Measurements from ENCODE around the gene CFLAR.
"Not testable (repeated sequence)": the region's sequence is repeated elsewhere in the genome, so short reads cannot be mapped to it uniquely, and the experiment has no call there.

CFLAR gene

DNA sequence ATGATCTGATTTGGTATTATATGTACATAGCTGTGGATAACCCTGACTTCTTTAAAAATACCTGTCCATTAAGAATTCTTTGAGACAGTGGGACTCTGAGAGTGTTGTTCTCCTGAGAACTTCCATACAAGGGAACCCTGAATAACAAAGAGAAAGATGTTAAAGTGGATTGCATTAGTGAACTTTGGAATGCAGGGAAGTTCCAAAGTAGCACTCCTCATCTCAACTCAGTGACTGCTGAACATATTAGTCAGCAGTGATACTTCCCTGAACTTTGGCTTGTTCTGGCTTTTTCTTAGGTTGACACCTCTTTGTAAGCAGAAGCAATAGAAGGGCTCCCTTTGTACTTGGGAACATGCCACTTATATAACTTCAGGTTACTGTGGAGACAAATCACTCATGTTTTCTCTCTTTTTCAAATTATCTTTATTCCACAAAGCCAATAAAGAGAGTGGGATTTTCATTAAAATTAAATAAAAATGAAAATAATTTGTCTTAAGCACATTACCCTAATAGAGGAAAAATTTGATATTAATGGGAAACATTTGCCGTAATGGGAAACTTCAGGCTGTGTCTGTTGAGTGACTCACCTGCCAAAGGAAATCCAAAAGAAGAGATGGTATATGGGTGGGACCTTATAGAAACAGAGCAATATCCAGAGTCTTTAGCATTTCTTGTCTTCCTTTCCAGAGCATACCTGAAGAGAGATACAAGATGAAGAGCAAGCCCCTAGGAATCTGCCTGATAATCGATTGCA is 33.3 kb downstream of the CFLAR start:
- no peak for DNase-seq

DNA sequence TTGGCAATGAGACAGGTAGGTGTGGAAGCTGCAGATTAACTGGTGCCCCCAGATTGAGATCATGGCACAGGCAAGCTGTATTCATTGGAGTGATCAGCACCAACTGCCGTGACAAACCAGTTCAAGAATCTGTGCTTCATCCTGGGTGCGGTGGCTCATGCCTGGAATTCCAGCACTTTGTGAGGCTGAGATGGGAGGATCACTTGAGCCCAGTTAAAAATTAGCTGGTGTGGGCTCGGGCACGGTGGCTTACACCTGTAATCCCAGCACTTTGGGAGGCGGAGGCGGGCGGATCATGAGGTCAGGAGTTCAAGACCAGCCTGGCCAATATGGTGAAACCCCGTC is 33.8 kb downstream of the CFLAR start:
- DNase-seq, result not testable (repeated sequence)

DNA sequence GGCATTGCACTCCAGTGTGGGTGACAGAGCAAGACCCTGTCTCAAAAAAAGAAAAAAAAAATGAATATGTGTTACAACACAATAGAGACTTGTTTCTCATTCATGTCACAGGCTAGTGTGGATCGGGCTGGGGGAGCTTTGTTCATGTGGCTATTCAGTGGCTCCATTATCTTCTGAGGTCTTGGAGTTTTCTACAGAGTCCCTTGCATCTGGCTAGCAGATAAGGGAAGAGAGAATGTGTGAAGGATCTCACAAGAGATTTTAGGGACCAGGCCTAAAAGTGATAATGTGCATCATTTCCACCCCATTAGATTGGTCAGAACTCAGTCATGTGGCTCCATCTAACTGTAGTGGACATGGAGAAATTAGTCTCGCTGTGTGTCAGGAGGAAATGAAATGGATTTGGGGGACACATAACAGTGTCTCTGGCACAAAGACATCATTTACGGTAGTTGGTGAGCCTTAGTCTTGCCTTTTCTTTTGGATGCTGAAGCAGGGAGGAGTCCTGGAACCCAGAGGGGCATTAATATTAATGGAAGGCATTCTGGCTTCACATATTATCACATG is 34.6 kb downstream of the CFLAR start:
- DNase-seq, result no peak

DNA sequence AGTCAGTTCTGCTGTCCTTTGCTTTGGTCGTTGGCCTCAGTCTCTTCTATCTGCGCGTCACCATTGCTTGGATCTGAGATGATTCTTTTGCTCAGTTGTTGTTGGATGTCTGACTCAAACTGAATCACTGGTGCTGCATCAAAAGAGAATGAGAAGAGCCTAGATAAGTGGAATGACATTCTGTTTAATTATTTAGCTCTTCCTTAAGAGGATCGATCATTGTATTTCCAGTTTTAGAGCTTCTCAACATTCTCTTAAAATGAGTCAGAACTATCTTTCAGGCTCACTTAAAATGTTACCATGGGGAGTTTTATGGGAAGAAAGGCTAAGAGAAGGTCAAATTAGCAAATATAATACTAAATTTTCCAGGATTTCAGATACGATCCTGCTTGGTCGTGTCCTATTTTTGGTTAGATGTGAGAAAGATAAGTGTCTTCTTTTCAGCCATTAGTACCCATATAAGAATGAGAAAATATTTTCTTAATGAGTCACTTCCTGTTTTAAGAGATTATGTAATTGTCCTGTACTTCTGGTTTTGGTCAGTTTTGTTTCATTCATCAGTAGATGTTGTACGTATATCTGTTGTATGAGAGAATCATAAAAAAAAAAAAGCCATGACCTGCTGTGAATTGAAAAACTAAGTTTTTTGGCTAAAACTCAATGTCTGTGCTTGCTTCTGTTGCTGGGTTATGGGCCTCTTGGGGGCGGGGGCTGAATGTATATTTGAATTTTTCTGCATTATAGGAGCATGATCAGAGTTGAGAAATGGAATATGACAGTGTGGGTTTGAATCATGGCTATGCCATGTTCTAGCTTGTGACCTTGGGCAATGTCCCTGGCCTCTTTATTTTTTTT is 35.4 kb downstream of the CFLAR start:
- no peak for DNase-seq

DNA sequence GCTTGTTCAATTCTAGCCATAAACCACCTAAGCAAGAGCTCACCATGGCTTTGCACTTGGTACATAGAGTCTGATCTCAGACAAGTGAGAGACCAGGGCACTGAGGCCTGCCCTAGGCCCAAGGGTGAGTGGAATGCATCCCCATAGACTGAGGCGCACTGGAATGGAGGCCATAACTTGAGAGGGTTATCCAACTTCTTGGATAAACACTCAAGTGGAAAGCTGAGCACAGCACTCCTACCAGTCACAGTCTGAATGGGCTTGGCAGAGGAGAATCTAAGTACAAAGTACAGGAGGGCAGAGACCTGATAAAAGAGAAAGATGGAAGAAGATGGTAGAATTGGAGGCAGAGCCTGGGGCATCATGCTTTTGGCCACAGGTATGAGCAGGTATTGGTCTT is 36.6 kb downstream of the CFLAR start:
- no peak for DNase-seq

DNA sequence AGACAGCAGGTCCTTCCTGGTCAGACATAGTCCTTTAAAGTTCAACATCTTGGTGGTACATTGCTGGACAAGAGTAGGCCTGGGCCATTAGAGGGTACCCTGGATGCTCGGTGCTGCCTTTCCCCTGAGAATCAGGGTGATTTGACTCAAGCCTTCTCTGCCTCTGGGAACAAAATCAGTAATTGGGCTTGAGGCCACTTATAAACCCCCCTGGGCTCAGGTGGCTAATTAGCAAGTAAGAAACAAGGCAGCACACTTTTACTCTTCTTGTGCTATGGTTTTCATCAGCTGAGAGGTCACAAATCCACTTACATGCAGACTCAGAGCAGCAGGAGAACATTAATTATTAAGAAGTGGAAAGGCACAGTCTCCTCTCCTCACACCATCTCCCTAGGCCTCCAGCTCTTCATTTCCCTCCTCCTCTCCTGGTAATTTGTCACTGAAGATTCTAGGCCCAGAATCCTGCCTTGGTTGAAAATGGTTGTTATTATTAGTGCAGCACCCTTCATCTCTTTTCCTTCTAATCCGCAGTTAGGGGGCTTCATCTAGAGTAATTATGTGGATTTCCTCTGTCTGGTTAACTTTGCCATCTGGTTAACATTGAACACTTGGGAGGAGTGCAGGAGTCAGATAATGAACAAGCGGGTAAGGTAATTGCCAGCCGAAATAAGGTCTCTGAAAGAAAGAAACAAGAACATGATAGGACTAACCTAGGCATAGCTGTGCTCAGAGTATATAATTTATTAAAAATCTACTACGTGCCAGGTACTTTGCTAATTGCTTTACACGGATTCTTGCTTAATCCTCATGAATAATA is 37.2 kb downstream of the CFLAR start:
- no peak for DNase-seq

DNA sequence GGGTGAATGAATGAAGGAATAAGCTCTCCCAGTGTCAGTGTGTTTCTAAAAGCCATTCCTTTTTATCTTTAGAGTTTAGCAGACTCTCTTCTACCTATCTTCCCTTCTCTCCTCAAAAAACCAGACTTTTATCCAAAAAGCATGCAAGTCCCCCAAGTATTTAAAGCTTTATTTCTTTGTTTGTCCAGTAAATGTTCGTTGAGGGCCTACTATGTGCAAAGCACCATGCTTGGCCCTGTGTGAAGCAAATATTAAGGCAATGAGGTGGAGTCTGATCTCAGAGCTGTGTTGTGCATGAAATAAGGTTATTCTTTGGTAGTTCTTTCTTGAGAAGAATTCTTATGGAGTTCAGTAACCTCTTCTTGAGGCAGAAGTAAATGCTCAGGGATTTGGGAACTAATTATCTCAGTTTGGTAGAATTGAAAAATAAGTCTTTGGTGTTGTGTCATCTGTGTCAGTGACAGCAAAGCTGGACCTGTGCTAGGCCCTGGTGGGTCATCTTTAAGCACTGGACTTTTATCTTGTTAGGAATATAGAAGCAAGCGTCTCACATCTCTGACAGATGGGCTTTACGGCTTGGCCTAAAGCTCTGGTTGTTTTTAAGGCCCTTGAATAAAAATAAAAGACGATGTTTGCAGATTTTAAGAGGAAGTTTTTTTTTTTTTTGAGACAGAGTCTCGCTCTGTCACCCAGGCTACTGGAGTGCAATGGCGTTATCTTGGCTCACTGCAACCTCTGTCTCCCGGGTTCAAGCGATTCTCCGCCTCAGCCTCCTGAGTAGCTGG is 38.8 kb downstream of the CFLAR start:
- no peak for DNase-seq

DNA sequence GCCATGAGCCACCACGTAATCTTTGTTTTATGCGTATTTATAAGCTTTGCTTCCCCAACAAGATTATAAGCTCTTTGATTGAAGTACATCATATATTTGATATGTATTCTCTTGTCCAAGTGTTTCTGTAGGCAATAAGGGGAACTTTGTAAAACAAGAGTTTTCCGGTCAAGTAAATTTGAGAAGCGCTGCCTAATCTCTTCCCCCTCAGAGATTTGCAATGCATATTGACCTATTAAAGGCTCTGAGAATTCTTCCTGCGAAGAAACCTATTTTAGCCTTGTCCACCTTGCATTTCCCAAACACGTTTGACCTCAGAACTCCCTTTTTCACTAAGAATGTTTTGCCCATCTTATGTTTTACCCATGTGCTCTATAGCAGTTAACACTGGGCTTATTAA is 40.1 kb downstream of the CFLAR start:
- no peak for DNase-seq

DNA sequence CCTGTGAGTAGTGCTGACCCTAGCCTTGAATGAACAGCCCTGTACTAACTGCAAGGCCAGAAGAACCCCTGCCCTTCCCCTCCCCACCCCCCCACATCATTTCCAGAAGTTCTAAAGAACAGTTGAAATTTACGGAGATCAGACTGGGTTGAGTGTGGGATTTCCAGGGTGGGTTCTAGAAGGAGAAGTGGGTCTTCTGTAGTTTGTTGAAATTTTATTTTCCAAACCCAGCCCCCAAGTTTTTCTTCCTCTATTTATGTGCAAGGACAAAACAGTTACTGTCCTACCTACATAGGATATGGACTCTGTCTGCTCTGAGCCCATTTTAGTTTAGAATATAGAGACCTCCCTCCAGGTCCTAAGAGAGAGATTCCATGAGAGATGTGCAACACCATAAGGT is 40.7 kb downstream of the CFLAR start:
- DNase-seq, result no peak

DNA sequence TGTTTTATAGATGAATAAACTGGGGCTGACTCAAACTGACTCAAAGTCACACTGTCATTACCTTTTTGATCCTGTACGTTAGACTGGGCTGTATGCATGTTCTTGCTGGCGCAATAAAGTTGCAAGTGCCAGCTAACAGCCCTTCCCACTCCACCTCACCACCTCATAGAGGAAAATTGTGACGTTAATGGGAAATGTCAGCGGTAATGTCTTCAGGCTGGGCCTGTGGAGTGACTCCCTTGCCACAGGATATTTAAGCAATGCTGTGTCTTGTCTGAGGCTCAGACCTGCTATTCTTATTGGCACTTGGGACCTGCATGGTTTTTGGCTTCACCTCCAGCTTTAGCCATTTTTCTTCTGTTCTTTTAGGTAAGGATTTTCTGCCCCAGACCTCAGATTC is 41.7 kb downstream of the CFLAR start:
- no peak for DNase-seq

DNA sequence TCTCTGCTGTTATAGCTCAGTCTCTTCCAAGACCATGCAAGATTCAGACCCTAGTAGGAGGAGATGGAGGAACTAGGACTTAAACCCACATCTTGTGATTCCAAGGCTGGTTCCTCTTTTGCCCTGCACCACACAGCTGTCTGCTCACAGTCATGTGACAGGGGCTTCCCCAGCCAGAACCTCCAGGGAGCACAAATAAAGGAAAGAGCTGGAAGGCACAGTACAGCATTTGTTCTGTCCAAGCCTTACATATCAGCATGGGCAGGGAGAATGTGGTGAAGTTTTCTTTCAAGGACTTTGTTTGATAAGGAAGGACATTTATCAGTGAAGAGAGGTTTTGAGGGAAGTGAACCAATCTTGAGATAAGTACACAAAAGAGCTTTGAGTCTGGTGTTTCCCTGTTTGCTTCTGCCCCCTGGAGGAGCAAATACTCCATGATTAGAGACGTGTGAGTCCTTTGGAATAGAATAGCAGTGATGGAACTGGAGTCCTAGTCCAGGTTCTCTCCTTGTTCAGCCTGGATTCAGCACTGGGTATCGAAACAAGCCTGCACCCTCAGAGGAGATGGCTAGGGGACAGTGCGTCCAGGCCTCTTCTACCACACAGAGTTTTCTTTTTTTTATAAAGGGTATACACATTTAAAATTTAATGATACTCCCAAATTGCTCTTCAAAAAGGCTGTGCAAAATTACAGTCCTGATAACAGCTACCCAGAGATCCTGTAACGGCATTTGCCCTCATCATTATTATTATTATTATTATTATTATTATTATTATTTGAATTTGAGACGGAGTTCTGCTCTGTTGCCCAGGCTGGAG is 42.4 kb downstream of the CFLAR start:
- peak; percentile 54 for DNase-seq

DNA sequence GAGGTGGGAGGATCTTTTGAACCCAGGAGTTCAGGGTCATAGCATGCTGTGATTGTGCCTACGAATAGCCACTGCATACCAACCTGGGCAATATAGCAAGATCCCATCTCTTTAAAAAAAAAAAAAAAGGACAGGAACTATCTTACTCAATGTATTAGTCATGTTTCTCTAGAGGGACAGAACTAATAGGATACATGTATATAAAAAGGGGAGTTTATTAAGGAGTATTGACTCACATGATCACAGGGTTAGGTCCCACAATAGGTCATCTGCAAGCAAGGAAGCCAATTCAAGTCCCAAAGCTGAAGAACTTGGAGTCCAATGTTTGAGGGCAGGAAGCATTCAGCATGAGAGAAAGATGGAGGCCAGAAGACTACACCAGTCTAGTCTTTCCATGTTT is 48.2 kb downstream of the CFLAR start:
- no peak for DNase-seq

DNA sequence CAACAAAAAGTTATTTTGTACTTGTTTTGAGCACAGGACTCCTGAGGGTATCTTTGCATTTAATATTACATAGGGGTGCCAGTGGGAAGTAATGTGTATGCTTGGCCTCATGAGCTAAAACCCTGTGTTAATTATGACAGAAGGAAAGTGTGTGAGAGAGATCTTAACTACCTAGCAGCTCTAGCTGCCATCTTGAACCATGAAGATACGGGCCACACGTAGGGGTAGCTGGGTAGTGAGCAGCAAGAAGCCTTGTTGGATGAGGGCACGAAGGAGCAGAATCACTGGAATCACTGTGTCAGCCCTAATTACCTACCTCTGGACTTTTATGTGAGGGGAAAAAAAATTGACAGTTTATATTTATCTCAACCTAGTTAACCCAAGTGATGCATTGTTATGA is 51.6 kb downstream of the CFLAR start:
- no peak for DNase-seq

DNA sequence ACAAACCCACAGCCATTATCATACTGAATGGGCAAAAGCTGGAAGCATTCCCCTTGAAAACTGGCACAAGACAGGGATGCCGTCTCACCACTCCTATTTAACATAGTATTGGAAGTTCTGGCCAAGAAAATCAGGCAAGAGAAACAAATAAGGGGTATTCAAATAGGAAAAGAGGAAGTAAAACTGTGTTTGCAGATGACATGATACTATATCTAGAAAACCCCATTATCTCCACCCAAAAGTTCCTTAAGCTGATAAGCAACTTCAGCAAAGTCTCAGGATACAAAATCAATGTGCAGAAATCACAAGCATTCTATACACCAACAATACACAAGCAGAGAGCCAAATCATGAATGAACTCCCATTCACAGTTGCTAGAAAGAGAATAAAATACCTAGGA is 52.5 kb downstream of the CFLAR start:
- not testable (repeated sequence) for DNase-seq

DNA sequence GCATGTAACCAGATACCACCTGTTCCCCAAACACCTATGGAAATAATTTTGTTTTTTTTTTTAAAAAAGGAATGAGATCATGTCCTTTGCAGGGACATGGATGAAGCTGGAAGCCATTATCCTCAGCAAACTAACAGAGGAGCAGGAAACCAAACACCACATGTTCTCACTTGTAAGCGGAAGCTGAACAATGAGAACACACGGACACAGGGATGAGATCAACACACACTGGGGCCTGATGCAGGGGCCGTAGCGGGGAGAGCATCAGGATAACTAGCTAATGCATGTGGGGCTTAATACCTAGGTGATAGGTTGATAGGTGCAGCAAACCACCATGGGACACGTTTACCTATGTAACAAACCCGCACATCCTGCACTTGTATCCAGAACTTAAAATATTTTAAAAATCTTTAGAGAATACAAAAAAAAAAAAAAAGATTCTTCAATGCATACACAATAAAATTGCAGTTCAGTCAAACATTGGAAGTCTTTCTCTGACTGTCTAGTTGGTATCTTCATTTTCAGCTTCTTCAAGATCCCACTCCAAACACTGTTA is 55.4 kb downstream of the CFLAR start:
- DNase-seq, result no peak

DNA sequence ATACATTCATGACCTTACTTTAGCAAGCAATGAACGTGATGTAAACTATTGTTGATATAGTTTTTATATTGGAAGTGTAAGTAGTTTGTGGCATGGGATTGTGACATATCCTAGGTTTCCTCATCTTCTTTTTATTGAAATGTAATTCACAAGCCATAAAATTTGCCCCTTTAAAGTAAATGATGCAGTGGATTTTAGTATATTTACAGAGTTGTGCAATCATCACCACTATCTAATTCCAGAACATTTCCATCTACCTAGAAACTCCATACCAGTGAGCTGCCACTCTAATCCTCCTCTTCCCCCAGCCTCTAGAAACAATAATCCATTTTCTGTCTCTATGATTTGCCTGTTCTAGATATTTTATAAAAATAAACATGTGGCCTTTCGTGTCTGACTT is 56.3 kb downstream of the CFLAR start:
- DNase-seq, result no peak

DNA sequence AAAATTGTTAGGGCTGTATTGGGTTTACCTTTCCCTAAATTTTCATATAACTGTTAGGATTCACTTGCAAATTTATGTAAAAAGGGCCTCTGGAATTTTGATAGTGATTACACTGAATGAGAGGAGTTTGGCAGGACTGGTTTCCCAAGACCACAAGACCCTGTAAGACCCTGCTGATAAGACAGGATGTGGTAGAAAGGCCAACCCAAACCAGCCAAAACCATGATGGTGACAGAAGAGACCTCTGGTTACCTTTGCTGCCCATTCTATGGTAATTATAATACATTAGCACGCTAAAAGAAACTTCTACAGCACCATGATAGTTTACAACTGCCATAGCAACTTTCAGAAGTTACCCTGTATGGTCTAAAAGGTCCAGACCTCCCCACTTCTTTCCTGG is 58.7 kb downstream of the CFLAR start:
- no peak for DNase-seq

DNA sequence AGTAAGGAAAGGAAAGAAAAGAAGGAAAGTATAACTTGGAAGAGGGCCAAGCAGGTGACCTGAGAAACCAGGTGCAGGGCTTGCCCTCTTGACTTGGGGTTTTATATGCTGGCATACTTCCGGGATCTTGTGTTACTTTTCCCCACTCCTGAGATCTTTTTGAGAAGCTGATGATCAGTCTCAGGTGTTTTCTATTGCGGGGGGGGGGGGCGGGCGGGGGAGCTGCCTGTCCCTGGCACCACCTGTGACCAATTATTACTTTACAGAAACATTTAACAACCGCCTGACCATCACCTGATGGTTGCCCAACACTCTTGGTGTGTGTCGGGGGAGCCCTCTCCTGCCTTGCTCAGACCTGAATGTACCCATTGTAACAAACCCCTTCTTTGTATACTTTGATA is 60.1 kb downstream of the CFLAR start:
- no peak for DNase-seq

DNA sequence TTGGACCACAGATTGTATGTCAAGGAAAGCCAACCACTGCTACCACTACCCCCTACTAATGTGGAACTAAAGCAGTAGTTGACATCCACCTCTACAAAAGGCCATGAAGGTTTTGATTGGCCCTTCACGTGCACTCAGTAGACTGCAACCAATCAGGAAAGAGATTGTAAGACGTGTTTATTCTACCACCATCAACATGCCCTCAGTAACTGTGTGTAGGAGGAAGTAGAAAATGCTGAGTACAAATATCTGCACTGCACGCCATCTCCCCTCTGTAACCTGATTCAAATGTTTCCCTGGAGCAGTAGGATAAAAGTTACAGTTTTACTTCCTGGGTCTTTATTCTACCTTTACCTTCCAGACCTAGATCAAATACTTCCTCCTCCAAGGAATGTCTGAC is 64.0 kb downstream of the CFLAR start:
- no peak for DNase-seq

DNA sequence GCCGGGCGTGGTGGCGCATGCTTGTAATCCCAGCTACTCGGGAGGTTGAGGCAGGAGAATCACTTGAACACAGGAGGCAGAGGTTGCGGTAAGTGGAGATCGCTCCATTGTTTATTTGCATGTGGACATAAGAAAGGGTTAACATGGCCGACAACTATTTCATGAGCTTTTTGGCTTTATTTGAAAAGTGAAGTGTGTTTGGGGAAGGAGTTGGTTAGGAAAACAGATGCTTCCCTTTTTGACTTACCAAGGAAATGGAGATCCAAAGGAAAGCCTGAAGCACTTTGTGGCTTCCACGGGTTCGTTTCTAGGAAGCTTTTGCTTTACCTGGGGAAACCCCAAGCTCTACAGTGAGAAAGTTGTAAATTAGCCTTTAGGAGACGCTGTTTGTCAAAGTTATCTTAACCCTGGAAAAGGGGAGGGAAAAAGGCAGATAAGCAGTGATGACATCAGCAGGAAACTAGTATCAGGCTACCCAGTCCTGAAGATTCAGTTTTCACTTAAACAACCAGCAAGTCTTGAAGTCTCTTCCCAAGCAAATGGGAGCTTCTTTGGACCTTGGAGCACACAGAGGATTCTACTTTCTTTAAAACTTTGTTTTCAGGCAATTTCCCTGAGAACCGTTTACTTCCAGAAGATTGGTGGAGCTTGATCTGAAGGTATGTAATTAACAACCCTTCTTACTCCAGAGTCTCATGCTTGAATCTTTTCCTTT is 66.8 kb downstream of the CFLAR start, which contains the start of gene CASP10:
TSS of gene CASP10 (plus strand) at position 492 of the 715 bp plus-strand sequence. CDS start 2,637 bp downstream, outside the sequence.
- DNase-seq, result peak; percentile 28
